HG02588 (cell line): Measurements from ENCODE around the gene ELOB.

ENCODE experiments used
- ATAC-seq: cut with Tn5 transposase; IDR thresholded peaks from one replicate; pipeline ENCODE4 v1.9.1; 2021; ENCODE audit warnings: mild to moderate bottlenecking, moderate library complexity; ENCODE audit not compliant: unreplicated experiment

Gene ELOB

DNA sequence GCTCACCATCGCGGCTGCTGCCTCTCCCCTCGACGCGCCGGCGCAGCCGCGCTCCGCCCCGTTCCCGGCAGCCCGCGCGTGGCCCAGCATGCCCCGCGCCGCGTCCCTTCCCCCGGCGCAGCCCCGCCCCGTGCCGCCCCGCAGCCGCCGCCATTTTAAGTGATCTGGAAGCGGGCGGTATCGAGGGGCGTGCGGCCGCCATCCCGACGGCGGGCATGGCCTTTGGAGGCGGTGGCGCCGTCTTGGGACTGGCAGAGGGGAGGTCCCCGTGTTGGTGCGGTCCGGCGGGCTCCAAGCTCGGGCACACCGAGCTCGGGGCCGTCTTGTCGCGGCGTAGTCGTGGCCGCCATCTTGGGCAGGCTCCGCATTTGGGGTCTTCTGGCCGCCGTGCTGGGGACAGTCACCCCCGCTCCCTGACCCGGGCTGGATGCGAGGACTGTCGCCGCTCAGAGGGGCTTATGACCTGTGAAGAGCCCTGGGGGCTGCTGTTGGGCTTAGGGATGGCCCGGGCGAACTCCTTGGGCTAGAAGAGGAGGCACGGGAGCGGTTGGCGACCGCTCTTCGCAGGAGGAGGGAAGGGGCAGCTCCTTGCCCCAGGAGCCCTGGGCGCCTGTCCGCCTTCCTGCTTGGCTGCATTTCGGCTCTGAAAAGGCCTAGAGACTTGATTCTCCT is at the start of gene ELOB:
Gene ELOB (minus strand): TSS at position 50 of the 672 bp plus-strand sequence. CDS start 41 bp downstream, at position 9.
- peak; percentile 70 for ATAC-seq

DNA sequence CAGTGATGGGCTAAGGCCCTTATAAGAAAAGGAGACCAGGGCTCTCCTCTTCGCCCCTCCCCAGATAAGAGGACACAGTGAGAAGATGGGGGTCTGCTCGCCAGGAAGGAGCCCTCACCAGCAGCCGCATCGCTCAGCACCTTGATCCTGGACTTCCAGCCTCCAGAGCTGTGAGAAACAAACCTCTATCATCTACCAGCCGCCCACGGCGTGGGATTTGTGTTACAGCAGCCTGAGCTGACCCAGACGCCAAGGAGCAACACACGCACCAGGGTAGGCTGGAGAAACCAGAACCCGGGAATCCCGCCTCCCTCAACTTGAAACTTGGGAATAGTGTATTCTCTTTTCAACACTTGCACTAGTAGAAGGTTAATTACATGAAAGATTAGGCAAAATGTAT is 48.8 kb upstream of the ELOB start:
- no peak for ATAC-seq

- ATAC-seq, result no peak
Measured at GRCh38 chr16:2825049-2825742, 48.1 kb upstream of the ELOB start.

- ATAC-seq, result no peak
Measured at GRCh38 chr16:2824626-2825025, 47.5 kb upstream of the ELOB start.

- ATAC-seq, result no peak
Measured at GRCh38 chr16:2822496-2822895, 45.4 kb upstream of the ELOB start.

DNA sequence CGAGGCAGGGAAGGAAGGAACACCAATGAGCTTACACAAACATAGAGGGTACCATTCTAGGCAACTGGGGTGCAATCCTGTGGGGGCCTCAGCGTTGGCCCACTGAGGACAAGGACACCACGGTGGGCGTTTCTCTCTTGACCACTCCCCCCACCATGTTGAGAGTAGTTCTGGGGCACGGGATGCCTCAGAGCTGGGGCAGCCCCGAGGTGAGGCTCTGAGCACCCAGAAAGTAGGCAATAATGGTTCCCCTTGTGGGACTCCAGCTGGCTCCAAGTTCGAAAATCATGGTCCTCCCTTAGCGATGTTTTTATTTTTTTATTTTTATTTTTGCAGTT is 45.0 kb upstream of the ELOB start:
- no peak for ATAC-seq

DNA sequence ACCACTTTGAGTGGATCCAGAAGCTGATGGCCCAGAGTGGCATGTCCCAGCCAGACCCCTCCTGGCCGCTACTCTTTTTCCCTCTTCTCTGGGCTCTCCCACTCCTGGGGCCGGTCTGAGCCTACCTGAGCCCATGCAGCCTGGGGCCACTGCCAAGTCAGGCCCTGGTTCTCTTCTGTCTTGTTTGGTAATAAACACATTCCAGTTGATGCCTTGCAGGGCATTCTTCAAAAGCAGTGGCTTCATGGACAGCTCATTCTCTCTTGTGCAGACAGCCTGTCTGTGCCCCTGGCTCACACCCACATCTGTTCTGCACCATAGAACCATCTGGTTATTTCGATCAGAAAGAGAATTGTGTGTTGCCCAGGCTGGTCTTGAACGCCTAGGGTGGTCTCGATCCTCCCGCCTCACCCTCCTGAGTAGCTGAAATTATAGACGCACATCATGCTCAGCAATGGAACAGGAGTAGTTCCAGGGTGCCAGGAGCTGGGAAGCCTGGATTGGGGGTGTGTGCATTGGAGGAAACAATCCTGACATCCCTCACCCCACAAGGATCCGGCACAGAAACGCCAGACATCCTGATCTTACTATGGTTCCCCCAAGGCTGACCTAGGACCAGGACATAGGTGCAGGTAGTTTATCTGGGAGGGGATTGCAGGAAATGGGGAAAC is 44.5 kb upstream of the ELOB start:
- no peak for ATAC-seq

- no peak for ATAC-seq
Measured at GRCh38 chr16:2820836-2821486, 43.9 kb upstream of the ELOB start.

GRCh38 chr16:2819939-2820835 is 43.1 kb upstream of the ELOB start:
- ATAC-seq, result no peak

- no peak for ATAC-seq
Measured at GRCh38 chr16:2819179-2819938, 42.3 kb upstream of the ELOB start.

- ATAC-seq, result no peak
Measured at GRCh38 chr16:2818272-2818876, 41.3 kb upstream of the ELOB start.

DNA sequence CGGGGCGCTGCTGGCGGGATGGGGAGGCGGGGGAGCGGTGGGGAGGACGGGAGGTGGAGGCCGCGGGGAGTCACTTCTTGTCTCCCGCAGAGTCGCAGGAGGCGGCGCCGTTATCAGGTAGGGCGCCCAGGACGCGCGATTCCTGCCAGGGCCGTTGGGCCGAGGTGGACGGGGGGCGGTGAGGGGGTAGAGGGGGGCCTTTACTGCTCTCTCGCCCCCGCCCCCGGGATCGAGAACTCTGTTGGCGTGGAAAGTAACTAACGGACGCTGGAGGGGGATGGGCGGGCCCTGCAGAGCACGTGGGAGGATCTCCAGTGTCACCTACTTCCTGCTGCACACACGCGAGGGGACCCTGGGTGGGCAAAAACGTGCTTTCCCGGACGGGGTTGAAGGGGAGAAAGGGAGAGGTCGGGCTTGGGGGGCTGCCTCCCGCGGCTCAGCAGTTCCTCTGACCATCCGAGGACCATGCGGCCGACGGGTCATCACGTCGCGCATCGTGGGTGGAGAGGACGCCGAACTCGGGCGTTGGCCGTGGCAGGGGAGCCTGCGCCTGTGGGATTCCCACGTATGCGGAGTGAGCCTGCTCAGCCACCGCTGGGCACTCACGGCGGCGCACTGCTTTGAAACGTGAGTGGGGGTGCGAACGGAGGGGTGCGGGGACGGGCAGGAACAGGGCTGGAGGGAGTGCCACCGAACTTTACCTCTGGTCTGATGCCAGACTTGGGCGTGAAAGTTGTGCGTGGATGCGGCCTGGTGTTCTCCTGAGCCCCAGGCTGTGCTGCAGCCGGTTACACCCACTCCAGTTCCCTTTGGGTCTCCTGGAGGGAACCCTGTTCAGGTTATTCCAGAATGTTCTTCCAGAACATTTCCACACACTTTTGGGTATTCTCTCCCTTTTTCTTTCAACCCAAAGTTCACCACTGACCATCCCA is 40.5 kb upstream of the ELOB start:
- ATAC-seq, result no peak

DNA sequence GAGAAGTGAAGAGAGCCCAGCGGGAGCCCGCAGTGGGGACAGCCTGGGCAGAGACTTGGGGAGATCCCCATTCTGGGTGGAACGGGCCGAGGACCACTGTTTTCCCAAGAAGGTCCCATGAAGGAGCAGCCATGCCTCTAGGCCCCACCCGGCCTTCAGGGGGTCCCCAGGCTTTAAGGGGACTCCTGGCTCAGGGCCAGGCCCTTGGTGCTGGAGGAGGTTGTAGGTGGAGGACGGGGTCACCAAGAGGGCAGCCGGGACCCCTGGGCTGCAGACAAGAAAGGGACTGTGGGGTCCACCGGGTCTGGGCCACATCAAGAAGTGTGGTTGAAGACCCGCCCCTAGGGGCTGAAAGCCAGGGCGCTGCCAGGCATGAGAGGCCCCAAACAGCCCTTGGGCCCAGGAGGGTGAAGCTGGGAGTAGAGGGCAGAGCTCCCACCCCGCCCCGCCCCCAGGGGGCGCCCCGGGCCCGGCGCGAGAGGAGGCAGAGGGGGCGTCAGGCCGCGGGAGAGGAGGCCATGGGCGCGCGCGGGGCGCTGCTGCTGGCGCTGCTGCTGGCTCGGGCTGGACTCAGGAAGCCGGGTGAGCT is 39.8 kb upstream of the ELOB start, which contains the start of gene PRSS21:
Gene PRSS21 (plus strand): TSS at position 487 of the 589 bp plus-strand sequence. CDS start 32 bp downstream, at position 519.
- ATAC-seq, result no peak

DNA sequence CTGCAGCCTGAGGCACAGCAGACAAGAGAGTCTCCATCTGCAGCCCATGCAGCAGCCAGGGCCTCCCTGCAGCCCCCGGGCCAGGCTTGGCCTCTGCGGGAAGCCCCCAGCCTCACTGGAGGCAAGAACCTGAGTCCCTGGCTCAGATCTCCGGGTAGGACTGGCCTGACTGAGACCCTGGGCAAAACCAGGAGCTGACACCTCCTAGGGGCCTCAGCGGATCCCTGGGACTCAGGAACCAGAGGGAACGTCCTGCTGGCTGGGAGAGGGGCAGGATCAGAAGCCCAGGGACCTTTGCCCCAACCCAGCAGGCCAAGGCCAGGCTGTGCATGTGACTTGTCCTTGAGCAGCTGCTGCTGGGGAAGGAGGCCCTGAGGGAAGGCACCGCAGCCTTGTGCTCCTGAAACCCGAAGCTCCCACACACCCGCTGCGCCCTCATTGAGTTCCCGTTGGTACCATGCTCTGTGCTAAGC is 38.3 kb upstream of the ELOB start:
- ATAC-seq, result no peak

- ATAC-seq, result no peak
Measured at GRCh38 chr16:2814551-2815298, 37.6 kb upstream of the ELOB start.

- no peak for ATAC-seq
Measured at GRCh38 chr16:2813771-2814221, 36.7 kb upstream of the ELOB start.
